DLD1 (cell line): ENCODE measurements around the gene NDUFA5.

Experiments used
- in situ Hi-C: cut with HindIII; loops from 2 replicates; pipeline ENCODE4 v1.10.0; 2017; ENCODE audit warnings: low sequenced_read_pairs

Gene NDUFA5

DNA sequence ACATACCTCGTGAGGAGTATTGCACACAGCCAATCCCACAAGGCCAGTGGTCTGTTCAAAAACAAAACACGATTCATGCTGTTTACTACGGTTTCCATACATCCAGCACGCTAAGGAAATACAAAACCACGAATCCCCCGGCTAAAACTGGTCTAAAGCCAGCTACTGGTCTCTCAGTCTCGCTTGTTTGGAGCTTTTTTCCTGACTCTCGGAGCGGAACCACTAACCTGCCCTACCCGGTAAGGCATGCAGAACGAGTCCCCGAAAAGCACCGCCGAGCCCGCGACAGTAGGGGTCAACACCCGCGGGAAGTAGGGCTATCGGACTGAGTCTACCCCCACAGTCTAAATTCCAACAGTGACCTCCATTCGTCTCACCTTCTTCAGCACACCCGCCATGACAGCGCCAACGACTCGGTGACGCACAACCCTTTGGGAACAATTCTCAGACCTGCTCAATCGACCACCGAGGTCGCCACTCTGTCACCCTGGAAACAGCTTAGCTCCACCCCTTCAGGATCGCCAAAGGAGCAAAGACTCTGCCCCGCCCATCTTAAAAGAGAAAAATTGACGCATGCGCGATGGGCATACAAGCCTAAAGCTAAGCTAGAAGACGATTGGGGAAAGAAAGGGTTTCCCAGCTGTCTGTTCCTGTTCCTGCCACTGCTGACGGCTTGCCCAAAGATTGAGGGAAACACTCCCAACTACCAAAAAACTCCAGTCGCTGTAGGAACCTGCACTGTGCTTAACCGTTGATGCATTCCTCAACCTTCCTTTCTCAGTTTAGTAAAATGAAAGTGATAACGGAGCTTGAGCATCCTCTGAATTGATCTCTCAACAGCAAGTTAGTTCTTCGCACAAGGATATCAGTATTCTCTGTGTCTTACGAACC, at the start of gene NDUFA5:
Gene NDUFA5, minus strand, starts transcription at position 421 of the 891 bp plus-strand sequence. Its CDS starts 23 bp downstream, at position 398.
- in situ Hi-C loops = no loop called here

DNA sequence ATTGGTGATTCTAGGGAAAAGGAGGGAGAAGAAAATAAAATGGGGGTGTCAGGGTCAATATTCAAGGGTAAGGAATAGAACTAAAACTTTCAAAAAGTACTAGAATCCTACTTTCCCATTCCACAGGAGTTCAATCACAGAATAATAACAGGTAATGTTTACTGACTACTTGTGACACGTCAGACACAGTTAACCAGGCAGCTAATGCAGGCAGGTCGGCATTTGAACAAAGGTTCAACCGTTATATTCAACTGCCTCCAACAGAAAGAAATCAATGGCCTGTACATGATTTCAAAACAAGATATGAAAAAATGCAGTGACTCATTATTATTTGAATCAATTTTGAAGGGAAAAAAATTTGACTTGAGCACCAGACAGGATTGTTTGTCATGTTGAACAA, 47.1 kb upstream of the NDUFA5 start:
- in situ Hi-C loops = no loop called here

DNA sequence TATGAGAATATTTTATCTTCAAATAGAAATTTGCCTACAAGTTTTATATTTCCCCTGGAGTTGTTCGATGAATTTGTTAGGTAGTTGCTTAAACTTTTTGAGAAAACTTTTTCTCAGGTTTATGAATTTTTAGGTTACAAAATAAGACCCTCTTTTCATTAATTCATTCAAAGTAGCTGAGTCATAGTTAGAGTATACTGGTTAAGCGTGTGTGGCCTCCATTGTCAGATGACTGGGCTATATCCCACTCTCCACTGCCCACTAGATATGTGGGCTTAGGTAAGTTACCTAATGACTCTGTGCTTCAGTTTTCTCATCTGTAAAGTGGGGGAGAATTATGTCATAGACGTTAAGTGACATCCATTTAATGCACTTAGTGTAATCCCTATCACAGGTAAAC, 45.0 kb upstream of the NDUFA5 start:
- in situ Hi-C loops = no loop called here

DNA sequence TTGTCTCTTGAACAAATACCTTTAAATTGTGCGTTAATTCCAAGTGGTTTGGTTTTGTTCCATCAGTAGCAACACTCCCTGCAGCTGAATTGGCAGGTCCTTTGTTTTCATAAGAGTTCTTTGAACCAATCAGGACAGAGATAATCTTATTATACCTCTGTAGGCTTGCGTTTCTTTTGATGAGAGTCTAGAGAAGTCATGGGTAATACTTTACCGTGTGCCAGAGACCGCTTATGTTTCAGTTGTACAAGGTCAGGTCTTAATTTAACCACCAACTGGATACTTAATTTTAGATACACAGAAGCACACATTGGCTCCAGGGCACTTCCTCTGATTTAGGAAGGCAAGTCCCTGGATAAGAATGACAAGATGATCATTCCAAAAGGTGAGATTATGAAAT, 43.9 kb upstream of the NDUFA5 start, which contains the start of gene ASB15:
Gene ASB15, plus strand, starts transcription at position 292 of the 400 bp plus-strand sequence. CDS start 12,682 bp downstream, outside the sequence.
- in situ Hi-C loops = no loop called here

DNA sequence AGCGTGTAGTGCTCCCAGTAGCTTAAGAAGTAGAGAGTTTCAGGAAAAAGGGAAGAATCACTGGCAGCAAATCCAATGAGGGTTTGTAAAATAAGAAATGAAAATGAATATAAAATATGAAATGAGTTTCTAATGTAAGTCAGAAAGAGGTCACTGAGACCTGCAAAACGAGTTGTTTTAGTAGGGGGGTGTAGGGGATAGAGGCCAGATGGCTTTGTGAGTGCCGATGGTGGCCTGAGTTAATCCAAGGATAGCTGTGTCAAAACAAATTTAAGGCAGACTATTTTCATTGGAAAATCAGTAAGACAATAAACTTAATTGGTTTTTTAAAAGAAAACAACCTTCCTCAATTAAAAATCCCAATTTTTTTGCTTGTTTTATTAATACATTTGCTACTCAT, 43.3 kb upstream of the NDUFA5 start:
- in situ Hi-C loops = no loop called here

DNA sequence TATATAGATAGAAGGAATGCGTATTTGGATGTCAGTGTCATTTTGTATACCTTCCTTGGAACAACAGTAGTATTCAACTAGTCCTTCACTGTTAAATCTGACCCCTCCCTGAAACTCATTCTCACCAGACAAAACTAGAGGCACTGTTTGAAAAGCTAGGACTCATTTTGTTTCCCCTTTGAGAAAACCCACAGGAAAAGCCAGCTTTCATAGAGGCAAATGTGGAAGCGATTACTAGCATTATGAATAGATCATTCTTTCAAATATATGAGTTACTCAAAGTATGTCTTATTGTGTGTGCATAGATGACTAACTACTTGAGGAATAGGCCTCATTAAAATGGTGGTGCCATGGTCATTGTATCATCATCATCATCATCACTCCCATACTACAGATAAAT, 42.1 kb upstream of the NDUFA5 start:
- in situ Hi-C loops = no loop called here

DNA sequence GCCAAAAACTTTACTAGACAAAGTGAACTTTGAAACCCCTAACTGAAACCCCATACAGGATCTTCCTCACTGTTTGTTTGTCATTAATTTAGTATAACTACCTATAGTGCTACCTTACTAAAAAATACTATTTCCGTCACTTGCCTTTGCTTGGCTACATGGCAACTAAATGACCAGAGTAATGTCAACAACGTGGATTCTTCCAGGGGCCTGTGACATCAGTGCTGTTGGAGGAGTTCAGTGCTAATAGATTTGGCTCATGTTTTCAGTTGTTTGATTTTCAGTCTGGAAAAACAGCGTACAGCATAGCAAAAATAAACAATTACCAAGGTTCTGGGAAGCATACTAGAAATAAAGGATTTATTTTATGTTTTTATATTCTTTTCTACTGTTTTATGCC, 41.0 kb upstream of the NDUFA5 start:
- in situ Hi-C loops = no loop called here

DNA sequence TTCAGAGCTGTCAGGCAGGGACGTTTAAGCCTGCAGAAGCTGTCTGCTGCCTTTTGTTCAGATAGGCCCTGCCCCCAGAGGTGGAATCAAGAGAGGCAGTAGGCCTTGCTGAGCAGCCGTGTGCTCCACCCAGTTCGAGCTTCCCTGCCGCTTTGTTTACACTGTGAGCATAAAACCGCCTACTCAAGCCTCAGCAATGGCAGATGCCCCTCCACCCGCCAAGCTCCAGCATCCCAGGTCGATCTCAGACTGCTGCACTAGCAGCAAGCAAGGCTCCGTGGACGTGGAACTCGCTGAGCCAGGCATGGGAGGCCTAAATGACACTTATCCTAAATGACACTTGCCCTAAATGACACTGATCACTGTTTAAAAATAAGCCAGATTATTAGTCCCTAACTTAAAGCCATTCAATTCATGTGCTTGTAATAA, 37.2 kb upstream of the NDUFA5 start:
- in situ Hi-C loops = no loop called here

DNA sequence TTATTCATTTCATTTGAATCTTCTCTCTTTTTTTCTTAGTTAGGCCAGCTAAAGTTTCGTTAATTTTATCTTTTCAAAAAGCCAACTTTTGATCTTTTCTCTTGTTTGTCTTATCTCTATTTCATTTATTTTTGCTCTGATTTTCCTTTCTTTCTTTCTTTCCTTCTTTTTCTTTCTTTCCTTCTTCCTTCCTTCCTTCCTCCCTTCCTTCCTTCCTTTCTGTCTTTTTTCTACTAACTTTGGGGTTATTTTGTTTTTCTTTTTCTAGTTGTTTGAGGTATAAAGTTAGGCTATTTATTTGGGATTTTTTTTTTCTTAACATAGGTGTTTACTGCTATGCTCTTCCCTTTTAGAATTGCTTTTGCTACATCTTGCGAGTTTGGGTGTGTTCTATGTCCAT, 30.8 kb upstream of the NDUFA5 start:
- in situ Hi-C loops = no loop called here

DNA sequence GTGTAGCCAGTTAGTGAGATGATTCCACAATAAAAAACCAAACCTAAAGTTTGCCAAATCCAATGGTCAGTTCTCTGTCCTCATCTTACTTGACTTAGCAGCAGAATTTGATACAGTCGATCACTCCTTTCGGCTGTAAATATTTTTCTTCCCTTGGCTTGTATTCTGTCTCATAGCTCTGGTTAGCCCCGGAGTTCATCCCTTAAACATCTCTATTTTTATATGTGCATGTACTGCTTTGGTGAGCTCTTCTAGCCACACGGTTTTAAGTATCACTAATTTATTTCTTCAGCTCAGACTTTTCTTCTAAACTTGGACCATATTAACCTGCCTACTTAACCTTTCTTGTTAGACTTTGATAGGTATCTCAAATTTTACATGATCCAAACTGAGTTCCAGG, 26.2 kb upstream of the NDUFA5 start:
- in situ Hi-C loops = no loop called here

DNA sequence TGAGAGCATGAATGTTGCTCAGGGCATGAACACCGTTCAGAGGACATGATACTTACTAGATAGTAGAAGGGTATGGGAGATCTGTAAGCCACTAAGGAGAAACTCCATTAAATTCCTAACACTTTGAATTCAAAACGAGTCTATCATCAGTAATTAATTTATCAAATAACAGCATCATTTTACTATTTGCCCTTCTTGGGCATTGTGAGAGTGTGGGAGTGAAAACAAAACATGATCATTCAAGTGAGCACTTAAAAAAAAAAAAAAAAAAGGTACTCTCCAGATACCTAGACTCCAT, 23.5 kb upstream of the NDUFA5 start:
- in situ Hi-C loops = no loop called here

DNA sequence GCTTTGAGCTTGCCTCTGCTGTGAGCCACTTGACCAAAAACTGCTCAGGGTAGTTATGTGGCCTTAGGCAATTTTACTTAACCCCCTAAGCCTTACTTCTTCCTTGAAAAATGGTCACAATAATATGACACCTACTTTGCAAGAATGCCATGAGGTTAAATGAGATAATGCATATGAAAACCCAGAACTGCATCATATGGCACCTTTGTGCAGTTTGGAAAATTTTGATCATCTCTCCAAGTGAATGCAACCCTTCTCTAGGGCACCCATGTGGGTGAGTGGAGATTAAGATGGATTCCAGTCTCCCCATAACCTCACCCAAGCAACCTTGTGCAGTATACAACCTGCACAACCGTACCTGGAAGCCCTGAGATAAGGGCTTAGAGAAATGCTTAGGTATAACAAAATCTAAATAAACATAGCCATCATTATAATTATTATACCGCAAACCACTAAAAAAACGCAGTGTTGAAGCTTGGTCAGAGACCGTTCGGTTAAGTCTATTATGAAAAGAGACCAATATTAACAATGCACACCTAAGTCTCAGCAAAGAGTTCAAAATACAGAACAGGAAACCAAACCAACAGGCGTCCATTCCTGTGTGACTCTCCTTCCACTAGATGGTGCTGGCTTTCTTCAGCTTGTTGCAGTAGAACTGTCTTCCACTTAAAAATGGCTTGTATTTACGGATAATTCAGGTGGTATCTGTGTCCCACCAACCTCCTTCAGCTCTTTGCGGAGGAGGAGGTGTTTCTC, 23.0 kb upstream of the NDUFA5 start:
- in situ Hi-C loops = no loop called here

DNA sequence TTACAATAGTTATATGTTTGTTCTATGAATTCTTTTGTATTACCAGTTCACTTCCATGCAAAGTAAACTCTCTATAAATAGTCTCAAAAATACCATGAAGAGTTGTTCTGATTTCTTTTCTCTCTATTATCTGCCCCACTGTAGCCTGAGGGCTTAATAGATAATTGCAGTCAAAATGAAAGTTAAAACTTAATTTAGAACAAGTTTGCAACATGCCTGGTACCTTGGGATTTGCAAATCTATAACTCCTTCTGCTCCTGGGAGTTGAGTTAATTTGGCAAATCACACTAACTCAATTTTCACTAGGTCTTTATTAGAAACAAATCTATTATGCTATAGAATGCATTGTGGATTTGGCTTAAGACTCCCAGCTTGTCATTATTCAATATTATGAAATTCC, 21.8 kb upstream of the NDUFA5 start:
- in situ Hi-C loops = no loop called here

DNA sequence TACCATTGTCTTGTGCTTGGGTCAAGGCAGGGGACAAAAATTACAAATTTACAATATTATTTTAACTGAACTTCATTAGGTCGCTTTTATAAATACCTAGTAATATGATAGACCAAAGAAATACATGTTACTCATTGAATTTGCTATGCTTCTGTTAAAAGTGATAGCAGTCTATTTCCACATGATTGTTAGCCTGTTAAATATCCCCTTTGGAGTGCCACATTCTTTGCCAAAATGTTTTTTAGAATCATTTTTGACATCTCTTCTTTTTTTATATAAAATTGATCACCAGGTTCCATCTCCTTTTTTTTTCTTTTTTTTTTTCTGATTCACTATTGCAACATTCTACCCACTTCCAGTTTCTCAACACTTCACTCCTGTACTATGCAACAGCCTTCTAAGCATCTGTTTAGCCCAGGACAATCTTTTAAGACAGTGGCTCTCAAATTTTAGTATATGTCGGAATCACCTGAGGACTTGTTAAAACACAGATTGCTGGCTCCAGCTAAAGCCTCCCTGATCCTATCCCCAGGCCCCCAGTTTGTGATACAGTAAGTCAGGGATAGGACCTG, 16.4 kb upstream of the NDUFA5 start:
- in situ Hi-C loops = no loop called here

DNA sequence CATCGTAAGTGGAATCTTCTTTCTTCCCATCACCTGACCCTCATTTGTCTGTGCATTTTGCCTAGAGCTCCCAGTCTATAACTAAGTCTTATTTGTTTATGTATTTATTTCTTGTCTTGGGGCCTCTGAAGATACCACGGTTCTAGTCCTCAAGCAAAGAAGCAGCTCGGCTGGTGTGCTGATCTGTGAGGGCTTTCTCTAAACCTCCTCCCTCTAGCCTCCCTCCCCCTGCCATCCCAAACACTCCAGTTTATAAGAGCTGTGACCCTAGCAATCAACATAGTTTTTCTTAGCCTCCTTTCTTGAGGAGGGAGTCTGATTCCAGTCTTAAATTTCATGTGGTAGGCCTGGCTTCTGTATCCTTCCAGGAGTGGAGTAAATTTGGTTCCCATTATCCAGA, 15.7 kb upstream of the NDUFA5 start:
- in situ Hi-C loops = no loop called here

DNA sequence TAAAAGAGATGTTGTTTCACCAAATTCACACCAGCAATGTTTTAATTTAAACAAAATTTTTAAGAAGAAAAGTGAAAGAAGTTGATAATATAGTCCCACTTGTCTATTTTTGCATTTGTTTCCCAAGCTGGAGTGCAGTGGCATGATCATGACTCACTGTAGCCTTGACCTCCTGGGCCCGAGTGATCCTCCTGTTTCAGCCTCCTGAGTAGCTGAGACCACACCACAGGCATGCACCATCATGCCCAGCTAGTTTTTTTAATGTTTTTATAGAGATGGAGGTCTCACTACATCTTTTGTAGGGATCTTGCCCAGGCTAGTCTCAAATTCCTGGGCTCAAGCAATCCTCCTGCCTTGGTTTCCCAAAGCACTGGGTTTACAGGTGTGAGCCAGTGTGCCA, 14.1 kb upstream of the NDUFA5 start:
- in situ Hi-C loops = no loop called here

DNA sequence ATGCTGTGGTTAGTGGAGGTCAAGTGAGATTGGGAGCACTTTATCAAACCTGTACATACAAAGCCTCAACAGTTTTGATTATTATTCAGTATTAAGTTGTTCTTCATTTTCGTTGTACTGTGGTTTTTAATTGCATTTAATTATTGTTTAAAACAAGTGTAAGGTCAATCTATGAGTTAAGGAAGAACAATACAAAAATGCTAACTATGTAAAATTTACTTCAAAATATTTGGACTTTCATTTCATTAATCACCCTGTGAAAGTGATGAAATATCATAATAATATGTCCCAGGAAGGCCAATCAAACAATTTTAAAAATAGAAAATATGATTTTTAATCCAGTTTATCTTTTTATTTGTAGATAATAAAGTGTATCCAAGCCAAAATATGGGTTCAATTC, 13.6 kb upstream of the NDUFA5 start:
- in situ Hi-C loops = no loop called here

DNA sequence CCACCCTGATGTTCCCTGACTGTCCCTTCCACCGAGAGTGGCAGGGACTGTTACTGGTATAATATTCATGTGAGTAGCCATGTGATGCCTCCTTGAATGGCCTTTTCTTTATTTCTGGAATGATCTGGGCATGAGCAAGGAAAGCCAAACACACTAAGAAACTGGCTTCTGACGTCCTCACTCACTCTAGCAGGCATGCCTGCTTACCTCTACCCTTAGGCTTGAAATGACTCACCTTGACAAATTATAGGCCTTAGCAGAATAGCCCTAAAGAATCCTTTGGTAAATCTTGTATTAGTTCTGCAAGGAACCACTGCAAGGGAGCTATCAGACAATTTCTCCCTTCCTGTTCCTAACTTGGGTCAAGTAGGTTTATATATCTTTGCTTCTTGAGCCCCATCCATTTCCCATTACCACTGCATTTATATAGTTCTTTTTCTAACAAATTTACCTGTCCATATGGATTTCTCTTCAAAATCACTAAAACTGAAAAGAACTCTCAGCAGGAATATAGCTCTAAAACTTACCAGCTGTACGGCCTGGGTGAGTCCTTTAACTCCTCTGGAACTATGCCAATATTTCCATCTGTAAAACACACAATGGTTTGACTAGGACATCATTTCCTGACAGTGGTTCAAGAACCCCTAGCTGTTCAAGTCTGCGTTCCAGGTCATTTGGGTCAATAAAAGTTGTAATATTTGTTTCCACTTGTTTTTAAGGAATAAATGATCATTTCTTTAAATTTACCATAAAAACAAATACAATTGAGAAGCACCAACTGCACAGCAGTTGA, 13.0 kb upstream of the NDUFA5 start:
- in situ Hi-C loops = no loop called here

DNA sequence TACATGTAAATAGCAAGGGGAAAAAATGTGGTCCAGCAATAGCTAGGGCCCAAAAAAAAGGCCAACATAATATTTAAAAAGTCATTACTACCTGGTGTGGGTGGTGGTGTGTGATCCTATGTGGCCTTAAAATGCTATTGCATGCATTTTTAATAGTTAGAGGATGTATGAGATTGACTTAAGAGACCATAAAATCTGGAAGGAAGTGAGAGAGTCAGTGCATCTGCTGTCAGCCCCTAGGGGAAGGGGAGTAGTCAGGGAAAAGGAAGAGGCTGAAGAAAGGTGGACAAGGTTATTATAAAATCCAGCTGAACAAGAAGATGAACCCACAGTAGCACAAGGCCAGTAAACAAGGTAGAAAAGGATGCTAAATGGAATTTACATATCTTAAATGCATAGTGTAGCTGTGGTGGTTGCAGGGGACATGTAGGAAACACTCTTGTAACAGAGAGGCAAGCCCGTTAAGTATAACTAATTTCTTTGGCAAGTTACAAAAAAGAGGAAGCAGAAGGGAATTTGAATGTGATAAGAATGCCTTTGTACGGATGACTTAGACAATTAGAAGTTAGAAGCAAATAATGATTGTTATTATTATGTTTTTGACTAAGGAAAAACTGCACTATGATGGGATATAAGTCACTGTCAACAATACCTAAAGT, 11.9 kb upstream of the NDUFA5 start:
- in situ Hi-C loops = no loop called here

DNA sequence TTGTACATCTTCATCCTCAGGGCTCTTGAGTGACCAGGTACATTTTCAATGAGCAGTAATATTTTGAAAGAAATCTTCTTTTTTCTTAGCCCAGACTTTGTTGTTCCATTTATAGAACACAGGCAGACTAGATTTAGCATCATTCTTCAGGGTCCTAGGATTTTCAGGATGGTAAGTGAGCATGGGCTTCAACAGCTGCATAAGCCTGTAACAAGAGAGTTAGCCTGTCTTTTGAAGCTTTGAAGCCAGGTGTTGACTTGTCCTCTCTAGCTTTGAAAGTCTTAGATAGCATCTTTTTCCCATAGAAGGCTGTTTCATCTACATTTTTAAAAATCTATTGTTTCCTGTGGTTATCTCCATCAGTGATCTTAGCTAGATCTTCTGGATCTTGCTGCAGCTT, 4.5 kb upstream of the NDUFA5 start:
- in situ Hi-C loops = no loop called here
